Coronary artery (tissue), 2 donors: ENCODE results near the gene CD151.

ENCODE experiments used
- DNase-seq: peaks from one replicate; pipeline ENCODE4 v3.0.0-alpha.2; 2017; ENCODE audit warnings: low spot score
- H3K27ac ChIP-seq, 2 donors: fragments of 200-600 bp; sonication (generic); one replicate each; pipeline ENCODE4 v1.5.1; 2016 to 2019
- H3K4me3 ChIP-seq: fragments of 200-600 bp; sonication (generic); 2 replicates; pipeline ENCODE4 v1.5.1; 2016; ENCODE audit warnings: mild to moderate bottlenecking, moderate library complexity
- CTCF ChIP-seq: fragments of 200-600 bp; sonication (generic); IDR thresholded peaks from one replicate; pipeline ENCODE4 v1.5.1; 2019; ENCODE audit warnings: antibody characterized with exemption

Gene CD151

GRCh38 chr11:818396-819128 is 14.2 kb upstream of the CD151 start, which contains the start of gene PNPLA2:
PNPLA2 (plus strand) TSS chr11:818914; CDS start chr11:819719, 805 bp downstream.
- no peak for DNase-seq

GRCh38 chr11:819129-819931 is 13.4 kb upstream of the CD151 start:
- TF ChIP-seq CTCF = no peak
- Histone ChIP-seq H3K27ac (peak overlapping the region; percentile 93 to 99), H3K4me3 (peak overlapping the region; percentile 91)
- DNase-seq = peak; percentile 93

More at GRCh38 chr11:818396-819128, 14.2 kb upstream of the CD151 start, which contains the start of gene PNPLA2:
- peak within 1 kb of the TSS; percentile 91 for H3K4me3 ChIP-seq
- TF ChIP-seq CTCF = no peak
- H3K27ac ChIP-seq = peak within 1 kb of the TSS; percentile 93 to 99

- Histone ChIP-seq H3K27ac (peak overlapping the region; percentile 93 to 99), H3K4me3 (peak overlapping the region; percentile 91)
- no peak for TF ChIP-seq CTCF
- peak; percentile 96 for DNase-seq
Observed at GRCh38 chr11:819943-820649, 12.7 kb upstream of the CD151 start.

GRCh38 chr11:820655-821511 is 11.9 kb upstream of the CD151 start:
- peak overlapping the region; percentile 93 to 99 for H3K27ac ChIP-seq
- DNase-seq = peak; percentile 97
- peak overlapping the region; percentile 91 for H3K4me3 ChIP-seq
- TF ChIP-seq CTCF = no peak

GRCh38 chr11:821512-822371 is 11.0 kb upstream of the CD151 start:
- no peak for DNase-seq
- no peak for TF ChIP-seq CTCF
- peak overlapping the region; percentile 93 to 99 for H3K27ac ChIP-seq
- H3K4me3 ChIP-seq = peak overlapping the region; percentile 91
